HG03457 (cell line): ENCODE measurements around the gene GIPC1.
"Not testable (repeated sequence)": the region's sequence is repeated elsewhere in the genome, so short reads cannot be mapped to it uniquely, and the experiment has no call there.

Experiments
- ATAC-seq: cut with Tn5 transposase; IDR thresholded peaks from one replicate; pipeline ENCODE4 v1.9.1; 2021; ENCODE audit warnings: moderate number of reproducible peaks; ENCODE audit not compliant: unreplicated experiment

The GIPC1 gene

GRCh38 chr19:14519245-14519859 lies 23.4 kb upstream of the GIPC1 start:
- no peak for ATAC-seq

DNA sequence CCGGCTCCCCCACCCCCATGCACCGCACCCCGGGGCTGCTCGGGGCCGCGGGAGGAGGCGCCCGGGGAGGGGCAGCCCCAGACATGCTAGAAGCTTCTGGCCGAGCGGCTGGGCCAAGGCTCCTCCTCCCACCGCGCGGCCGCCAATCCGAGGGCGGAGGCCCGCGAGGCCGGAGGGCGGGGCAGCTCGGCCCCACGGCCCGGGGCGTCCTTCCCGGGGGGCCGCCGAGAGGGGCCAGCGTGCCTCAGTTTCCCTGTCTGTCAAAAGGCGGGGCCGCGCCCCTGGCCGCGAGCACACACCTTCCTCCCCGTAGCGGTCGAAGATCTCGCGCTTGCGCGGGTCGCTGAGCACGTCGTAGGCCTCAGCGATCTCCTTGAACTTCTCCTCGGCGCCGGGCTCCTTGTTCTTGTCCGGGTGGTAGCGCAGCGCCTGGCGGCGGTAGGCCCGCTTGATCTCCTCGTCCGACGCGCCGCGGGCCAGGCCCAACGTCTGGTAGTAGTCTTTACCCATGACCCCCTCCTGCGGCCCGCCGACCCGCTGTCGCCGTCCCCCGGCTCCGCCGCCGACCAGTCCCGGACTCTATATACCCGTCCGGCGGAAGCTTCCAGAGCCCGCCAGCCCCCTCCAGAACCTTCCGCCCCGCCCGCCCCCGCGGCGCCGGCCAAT lies 22.0 kb upstream of the GIPC1 start, which contains the start of gene DNAJB1:
DNAJB1 (minus strand) TSS at position 558 of the 666 bp plus-strand sequence; CDS start at position 510, 48 bp downstream.
- ATAC-seq, result peak; percentile 46

DNA sequence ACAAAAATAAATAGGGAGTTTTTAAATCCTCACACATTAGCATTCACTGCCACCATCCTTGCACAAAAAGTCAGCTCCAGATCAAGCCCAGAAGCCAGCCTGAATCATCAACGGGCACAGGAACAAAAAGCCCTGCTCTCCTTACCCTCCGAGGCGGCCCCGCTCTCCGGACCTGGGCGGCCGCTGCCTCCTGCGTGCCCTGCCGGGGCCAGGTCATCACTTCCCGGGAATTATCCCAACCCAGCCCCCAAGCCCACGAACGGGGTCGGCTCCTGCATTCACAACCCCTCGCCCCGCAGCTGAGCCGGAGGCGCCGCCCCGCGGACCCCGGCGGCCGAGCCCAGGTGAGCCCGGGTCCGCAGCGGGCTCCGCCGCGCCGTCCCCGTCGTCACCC lies 21.5 kb upstream of the GIPC1 start:
- ATAC-seq, result peak; percentile 2

GRCh38 chr19:14516746-14517438 lies 21.0 kb upstream of the GIPC1 start:
- no peak for ATAC-seq

DNA sequence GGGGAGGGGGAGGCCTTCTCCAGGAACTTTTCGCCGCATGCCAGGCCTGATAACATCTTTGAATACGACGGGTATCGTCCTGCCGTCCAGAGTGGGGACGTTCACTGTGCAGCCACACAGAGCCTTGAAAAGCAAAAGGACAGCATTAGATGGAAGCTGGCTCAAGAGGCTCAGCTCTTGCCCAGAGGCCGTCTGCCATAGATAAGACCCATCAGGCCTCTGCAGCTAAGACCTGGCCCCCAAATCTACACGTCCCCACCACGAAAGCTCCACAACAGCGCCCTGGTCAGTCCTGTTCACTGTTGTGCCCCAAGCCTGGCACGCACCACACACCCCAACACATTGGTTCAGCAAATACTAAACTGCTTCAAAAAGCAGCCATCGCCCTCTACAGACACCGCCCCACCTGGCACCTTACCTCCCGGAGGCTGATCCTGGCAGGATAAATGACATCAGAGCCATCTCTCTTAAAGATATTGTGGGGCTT lies 20.2 kb upstream of the GIPC1 start:
- ATAC-seq, result no peak

- ATAC-seq, result no peak
These were observed 19.6 kb upstream of the GIPC1 start for GRCh38 chr19:14515501-14516047.

DNA sequence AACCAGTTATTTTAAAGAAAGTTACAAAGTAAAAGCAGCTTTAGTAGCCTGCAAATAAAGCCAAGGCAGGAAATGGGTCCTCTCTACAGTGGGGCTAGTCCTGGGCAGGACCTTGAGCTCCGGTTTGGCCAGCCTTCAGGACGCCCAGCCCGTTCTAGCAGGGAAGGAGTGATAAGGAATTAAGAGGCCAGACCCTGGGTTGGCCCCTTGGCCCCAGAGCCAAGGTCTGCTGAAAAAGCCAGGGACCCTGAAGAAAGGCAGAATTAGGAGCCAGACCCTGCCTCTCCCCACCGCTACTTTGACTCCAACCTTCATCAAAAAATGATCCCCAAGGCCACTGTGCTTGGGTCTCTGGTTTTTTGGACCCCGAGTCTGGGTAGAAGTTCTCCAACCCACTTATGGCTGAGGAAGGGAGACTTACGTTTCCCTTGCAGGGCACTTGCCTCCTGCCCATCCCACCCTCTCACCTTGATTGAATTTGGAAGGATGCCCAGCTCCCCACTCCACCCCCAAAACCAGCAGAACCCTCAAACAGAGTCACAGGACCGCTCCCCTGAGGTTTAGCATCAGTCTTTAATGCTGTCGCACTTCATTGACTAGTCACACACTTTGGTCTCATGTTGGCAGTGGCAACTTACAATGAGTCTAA lies 18.4 kb upstream of the GIPC1 start:
- no peak for ATAC-seq

DNA sequence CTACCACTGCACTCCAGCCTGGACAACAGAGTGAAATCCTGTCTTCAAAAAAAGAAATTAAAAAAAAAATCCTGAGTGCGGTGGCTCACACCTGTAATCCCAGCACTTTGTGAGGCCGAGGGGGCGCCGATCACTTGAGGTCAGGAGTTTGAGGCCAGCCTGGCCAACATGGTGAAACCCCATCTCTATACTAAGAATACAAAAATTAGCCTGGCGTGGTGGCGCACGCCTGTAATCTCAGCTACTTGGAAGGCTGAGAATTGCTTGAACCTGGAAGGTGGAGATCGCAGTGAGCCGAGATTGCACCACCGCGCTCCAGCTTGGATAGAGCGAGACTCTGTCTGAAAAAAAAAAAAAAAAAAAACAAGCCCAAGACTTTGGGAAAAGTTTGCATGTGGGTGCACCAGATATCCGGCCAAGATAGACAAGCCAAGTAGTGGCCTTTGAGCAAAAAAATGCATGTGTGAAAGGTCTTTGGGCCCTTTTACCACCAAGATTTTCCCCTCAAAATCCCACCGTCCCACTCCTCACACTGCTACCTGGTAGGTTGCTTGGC lies 16.6 kb upstream of the GIPC1 start:
- no peak for ATAC-seq

GRCh38 chr19:14511229-14511593 lies 15.3 kb upstream of the GIPC1 start:
- ATAC-seq, result no peak

- ATAC-seq, result no peak
These were observed 14.6 kb upstream of the GIPC1 start for GRCh38 chr19:14510311-14511228.

GRCh38 chr19:14507704-14508542 lies 12.0 kb upstream of the GIPC1 start:
- ATAC-seq, result no peak

DNA sequence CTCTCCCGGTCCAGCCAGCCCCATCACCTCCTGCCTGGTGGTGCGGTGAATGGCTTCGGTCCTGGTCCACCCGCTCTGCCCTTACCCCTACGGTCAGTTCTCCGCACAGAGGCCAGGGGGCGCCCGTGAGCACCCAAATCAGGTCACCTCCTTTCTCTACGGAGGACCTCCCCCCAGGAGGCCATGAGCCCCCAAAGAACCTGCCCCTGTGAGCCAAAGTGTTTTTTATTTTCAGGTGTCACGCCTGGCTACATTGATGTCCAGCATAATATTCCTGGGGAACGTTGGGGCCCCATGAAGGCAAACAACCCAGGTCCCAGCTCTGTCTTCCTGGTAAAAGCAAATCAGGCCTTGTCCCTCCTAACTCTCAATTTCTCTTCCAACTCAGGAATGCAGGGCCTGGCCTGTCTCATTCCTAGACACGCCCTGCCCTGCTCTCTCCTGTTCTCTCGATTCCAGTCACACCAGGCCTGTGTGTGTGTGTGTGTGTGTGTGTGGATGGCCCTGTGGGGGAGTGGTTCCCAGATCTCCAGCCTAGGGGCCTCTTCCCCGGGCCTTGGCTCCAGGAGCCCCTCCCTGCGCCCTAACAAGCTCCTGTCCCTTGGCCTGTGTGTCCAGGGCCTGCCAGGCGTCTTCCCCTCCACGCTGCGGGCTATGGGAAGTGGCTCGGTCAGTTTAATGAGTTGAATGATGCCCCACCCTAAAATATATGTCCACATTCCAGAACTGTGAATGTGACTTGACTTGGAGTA lies 9.7 kb upstream of the GIPC1 start:
- ATAC-seq, result no peak

- ATAC-seq, result not testable (repeated sequence)
These were observed 8.6 kb upstream of the GIPC1 start for GRCh38 chr19:14504575-14504974.

DNA sequence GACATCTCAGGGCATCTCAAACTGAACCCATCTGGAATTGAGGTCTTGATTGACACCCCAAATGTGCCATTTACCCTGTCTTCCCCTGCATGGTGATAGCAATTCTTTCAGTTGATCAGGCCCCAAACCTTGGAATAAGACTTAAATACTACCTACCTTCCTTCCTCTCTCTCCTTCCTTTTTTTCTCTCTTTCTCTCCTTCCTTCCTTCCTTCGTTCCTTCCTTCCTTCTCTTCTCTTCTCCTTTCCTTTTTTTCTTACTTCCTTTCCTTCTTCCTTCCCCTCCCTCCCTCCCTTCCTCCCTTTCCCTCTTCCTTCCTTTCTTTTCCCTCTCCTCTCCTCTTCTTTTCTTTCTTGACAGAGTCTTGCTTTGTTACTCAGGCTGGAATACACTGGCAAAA lies 7.4 kb upstream of the GIPC1 start:
- ATAC-seq, result no peak

DNA sequence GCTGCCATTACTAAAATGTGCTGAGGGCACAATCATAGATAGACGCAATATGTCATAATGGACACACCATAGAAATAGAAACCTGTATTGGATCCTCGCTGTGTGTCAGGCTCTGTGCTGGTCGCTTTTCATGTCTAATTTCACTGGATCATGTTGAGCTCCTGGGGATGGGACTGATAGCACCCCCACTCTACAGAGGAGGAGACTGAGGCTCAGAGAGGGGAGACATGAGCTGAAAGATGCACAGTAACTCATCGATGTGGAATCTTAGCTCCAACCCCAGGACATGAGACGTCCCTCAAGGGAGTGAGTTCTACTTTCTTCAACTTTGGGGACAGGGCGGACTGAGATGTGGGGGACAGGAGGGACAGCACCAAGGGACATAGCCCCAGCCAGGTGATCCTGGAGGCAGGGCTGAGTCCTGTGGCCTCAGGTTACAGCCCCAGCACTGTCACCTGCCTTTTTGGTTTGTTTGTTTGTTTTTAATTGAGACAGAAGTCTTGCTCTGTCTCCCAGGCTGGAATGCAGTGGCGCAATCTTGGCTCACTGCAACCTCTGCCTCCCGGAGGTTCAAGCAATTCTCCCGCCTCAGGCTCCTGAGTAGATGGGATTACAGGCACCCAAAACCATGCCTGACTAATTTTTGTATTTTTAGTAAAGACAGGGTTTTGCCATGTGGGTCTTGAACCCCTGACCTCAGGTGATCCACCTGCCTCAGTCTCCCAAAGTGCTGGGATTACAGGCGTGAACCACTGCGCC lies 6.6 kb upstream of the GIPC1 start:
- no peak for ATAC-seq

DNA sequence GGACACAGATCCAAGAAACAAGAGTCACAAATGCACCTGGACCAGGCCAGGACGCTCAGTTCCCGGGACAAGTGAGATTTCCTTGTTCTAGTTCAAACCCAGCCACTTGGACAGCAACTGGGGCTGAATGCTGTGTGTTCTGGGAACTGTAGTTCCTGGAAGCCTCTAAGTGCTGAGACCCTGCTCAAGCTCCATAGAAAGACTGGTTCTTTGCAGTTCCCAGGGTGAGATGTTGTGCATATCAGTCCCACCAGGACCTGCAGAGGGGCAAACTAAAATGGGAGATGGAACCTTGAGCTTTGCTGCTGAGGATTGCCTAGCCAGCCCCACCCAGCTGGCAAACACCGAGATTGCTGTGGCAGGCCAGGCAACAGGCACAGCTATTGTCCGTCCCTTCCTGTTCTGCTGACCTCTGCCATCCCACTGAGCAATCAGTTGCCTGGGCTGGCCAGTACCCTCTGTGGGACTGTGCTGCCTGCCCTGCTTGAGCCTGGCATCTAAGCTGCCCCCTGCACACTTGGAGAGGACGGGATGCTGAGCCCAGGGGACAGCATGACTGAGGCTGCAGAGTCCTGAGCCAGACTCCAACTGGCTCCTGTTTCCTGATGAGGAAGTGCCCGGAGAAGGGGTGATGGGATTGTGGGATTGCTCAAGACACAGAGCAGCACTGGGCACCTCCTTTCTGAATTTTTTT lies 1.4 kb upstream of the GIPC1 start:
- no peak for ATAC-seq

DNA sequence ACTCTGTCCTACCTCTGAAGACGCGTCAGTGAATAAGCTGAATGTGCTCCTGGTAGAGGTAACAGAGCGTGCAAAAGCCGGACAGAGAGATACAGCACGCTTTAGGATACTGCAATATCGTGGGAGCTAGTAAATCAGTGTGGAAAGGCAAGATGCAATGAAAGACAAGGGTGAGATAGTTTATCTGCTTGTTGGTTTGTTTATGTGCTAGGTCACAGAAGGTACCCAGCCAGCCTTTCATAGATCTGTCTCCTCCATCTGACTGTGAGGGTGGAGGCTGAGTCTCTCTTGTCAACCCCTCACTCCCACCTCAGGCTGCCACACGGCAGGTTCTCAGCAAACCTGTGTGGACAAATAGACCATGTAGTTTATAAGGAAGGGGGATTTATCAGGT lies 904 bp upstream of the GIPC1 start:
- no peak for ATAC-seq
